Keratinocyte (primary cell): ENCODE measurements around the gene KLHL2. TPM values are rescaled to one million over a fixed set of nuclear protein-coding genes. Genes with fewer than 3 reads are reported as not detected.

Experiments
- DNase-seq: peaks from one replicate; pipeline ENCODE4 v3.0.0-alpha.2; 2011; ENCODE audit warnings: low read depth, missing footprints, low spot score
- FAIRE-seq: peaks from 2 replicates; lab custom pipeline; 2011; peaks lifted over from hg19 to GRCh38; lab: Jason Lieb, UNC
- H2AFZ ChIP-seq: 2 replicates; pipeline ENCODE4 v1.6.0; 2012; ENCODE audit warnings: low read length, control low read depth, inconsistent platforms; ENCODE audit not compliant: control insufficient read depth
- H3K27ac ChIP-seq: 2 replicates; pipeline ENCODE4 v1.5.1; 2011; ENCODE audit warnings: low read length; ENCODE audit not compliant: control insufficient read depth, insufficient read depth
- H3K27me3 ChIP-seq: 3 replicates; pipeline ENCODE4 v1.6.0; 2011; ENCODE audit warnings: low read length; ENCODE audit not compliant: control insufficient read depth, insufficient read depth; ENCODE audit errors: extremely low read depth
- H3K36me3 ChIP-seq, 2 experiments: 2 replicates in 1 of 2; 3 replicates in 1 of 2; pipeline ENCODE4 v1.5.1; 2011; ENCODE audit warnings: low read length in 2 of 2, mild to moderate bottlenecking in 1 of 2; ENCODE audit not compliant: control insufficient read depth in 2 of 2, insufficient read depth in 2 of 2; ENCODE audit errors: extremely low read depth in 1 of 2
- H3K4me1 ChIP-seq: 3 replicates; pipeline ENCODE4 v1.5.1; 2011; ENCODE audit warnings: low read length; ENCODE audit not compliant: control insufficient read depth, insufficient read depth; ENCODE audit errors: extremely low read depth
- H3K4me2 ChIP-seq: 3 replicates; pipeline ENCODE4 v1.6.0; 2011; ENCODE audit warnings: low read depth, low read length; ENCODE audit not compliant: control insufficient read depth, insufficient read depth; ENCODE audit errors: extremely low read depth
- H3K4me3 ChIP-seq, 3 experiments: fragments of 200-600 bp in 1 of 3; sonication (generic) in 1 of 3; 2 replicates in 2 of 3; 3 replicates in 1 of 3; pipeline ENCODE4 v1.5.1; 2011 to 2016; ENCODE audit warnings: low read length in 3 of 3, mild to moderate bottlenecking in 3 of 3, control low read depth in 2 of 3, inconsistent platforms in 1 of 3, low read depth in 1 of 3, mixed read lengths in 1 of 3, mixed run types in 1 of 3, moderate library complexity in 1 of 3; ENCODE audit not compliant: control insufficient read depth in 2 of 3, insufficient read depth in 2 of 3; ENCODE audit errors: extremely low read depth in 1 of 3
- H3K79me2 ChIP-seq: 2 replicates; pipeline ENCODE4 v1.6.0; 2012; ENCODE audit warnings: low read length; ENCODE audit not compliant: control insufficient read depth, insufficient read depth
- H3K9ac ChIP-seq: 3 replicates; pipeline ENCODE4 v1.6.0; 2011; ENCODE audit warnings: low read length; ENCODE audit not compliant: control insufficient read depth, insufficient read depth; ENCODE audit errors: extremely low read depth
- H3K9me1 ChIP-seq: 3 replicates; pipeline ENCODE4 v1.6.0; 2011; ENCODE audit warnings: low read length; ENCODE audit not compliant: control insufficient read depth, insufficient read depth; ENCODE audit errors: extremely low read depth
- H3K9me3 ChIP-seq: 2 replicates; pipeline ENCODE4 v1.5.1; 2012; ENCODE audit warnings: low read depth, low read length; ENCODE audit not compliant: control insufficient read depth
- H4K20me1 ChIP-seq: 3 replicates; pipeline ENCODE4 v1.6.0; 2011; ENCODE audit warnings: low read length; ENCODE audit not compliant: control insufficient read depth, insufficient read depth; ENCODE audit errors: extremely low read depth
- EZH2 ChIP-seq: IDR thresholded peaks from one replicate; pipeline ENCODE4 v1.6.1; 2012; ENCODE audit warnings: inconsistent platforms, mild to moderate bottlenecking, low read length, moderate library complexity
- dilution Hi-C: fragments of 300-500 bp; cut with MboI; formaldehyde crosslinking; loops from one replicate; pipeline ENCODE4 v1.7.0; 2020; ENCODE audit warnings: low sequenced_read_pairs; ENCODE audit not compliant: extremely low pct_ligation_motif_present
- polyA minus RNA-seq, 3 experiments: library from RNA; depleted of rRNA, polyadenylated mRNA; stranded (reverse); fragments of >200 nt; gene quantifications; 1 replicate in 1 of 3; 2 replicates in 1 of 3; 3 replicates in 1 of 3; pipeline ENCODE4 v1.2.3, GENCODE V29; 2011
- polyA plus RNA-seq, 5 experiments: library from polyadenylated mRNA; depleted of rRNA in 3 of 5; stranded (reverse) in 3 of 5; stranded (forward) in 1 of 5; unstranded in 1 of 5; fragments of >200 nt; gene quantifications; 1 replicate in 1 of 5; 2 replicates in 3 of 5; 3 replicates in 1 of 5; pipeline versions ENCODE4 v1.2.1 to v1.2.3, GENCODE V29; 2011 to 2012; ENCODE audit warnings: missing spikeins in 2 of 5, low read depth in 1 of 5, low replicate concordance in 1 of 5
- TF ChIP-seq, protein P1 (sequence below), 3 experiments: IDR thresholded peaks in 1 of 3; conservative IDR thresholded peaks in 1 of 3; optimal IDR thresholded peaks in 1 of 3; 2 replicates in 2 of 3; 3 replicates in 1 of 3; pipeline versions ENCODE3 to v1.5.1; 2011; ENCODE audit warnings: low read length in 3 of 3, mild to moderate bottlenecking in 3 of 3, moderate library complexity in 2 of 3, control low read depth in 1 of 3, inconsistent platforms in 1 of 3; ENCODE audit not compliant: insufficient read depth in 2 of 3; ENCODE audit errors: extremely low read depth in 1 of 3

The KLHL2 gene, protein sequence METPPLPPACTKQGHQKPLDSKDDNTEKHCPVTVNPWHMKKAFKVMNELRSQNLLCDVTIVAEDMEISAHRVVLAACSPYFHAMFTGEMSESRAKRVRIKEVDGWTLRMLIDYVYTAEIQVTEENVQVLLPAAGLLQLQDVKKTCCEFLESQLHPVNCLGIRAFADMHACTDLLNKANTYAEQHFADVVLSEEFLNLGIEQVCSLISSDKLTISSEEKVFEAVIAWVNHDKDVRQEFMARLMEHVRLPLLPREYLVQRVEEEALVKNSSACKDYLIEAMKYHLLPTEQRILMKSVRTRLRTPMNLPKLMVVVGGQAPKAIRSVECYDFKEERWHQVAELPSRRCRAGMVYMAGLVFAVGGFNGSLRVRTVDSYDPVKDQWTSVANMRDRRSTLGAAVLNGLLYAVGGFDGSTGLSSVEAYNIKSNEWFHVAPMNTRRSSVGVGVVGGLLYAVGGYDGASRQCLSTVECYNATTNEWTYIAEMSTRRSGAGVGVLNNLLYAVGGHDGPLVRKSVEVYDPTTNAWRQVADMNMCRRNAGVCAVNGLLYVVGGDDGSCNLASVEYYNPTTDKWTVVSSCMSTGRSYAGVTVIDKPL
- 10.2 to 18.5 TPM (median 10.7 TPM) in 3 replicates for polyA plus RNA-seq
- 25.5 TPM for polyA plus RNA-seq (2011; ENCODE audit: low read depth)
- 9.3 and 15.5 TPM in 2 replicates for polyA plus RNA-seq (2011; cell fraction: cytosol; rRNA removed)
- 14.0 and 18.0 TPM in 2 replicates for polyA plus RNA-seq (2011; cell fraction: nucleus; rRNA removed)
- polyA plus RNA-seq (2012; ENCODE audit: low replicate concordance) = 10.0 and 15.7 TPM in 2 replicates
- 2.8 to 13.3 TPM (median 8.2 TPM) in 3 replicates for polyA minus RNA-seq
- 5.4 TPM for polyA minus RNA-seq (2011; cell fraction: cytosol; rRNA and poly(A)+ RNA removed)
- polyA minus RNA-seq (2011; cell fraction: nucleus; rRNA and poly(A)+ RNA removed) = 3.4 and 9.7 TPM in 2 replicates

DNA sequence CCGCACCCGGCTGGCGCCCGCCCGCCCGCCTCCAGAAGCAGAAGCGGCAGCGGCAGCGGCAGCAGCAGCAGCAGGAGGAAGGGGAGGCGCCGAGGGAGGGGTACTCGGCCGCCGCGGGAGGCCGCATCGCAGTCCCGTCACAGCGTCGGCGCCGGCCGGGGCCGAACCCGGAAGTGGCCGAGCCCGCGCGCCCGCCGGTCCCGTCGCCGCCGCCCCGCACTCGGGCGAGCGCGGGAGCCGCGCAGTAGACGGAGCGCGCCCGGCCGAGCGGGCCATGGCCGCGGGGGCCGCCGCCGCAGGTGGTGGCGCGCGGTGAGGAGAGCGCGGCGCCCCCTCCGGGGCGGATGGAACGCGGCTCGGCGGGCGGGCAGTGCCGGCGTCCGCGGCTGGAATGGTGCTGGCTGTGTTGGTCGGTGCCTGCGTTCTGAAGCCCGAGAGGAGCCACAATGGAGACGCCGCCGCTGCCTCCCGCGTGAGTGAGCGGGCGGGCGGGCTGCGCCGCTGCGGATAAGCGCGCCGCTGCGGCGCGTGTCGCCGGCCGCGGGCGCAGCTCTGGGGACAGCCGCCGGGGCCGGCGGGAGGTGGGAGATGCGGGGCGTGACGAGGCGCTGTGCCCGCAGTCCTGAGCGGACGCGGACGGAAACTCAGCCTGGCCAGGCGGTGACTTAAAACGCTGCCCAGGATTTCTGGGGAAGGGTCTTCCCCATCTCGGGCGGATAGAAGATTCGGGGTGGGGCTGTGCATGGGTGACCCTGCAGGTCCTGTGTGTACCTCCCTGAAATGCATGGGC, at the start of gene KLHL2:
KLHL2 (plus strand) TSS at position 131 of the 790 bp plus-strand sequence; CDS start at position 447, 316 bp downstream.
- DNase-seq (no peak), FAIRE-seq (no peak)
- Histone ChIP-seq H4K20me1 (no peaks in the 10 kb centered on the region), H3K27me3 (no peaks in the 10 kb centered on the region), H3K36me3 (no peaks in the 10 kb centered on the region), H3K4me1 (peaks cover 46% of the 10 kb centered on the region), H3K4me2 (peak within 1 kb of the TSS; percentile 84), H3K9me3 (no peaks in the 10 kb centered on the region), H3K27ac (peak within 1 kb of the TSS; percentile 13), H3K9me1 (no peaks in the 10 kb centered on the region), H2AFZ (peak within 1 kb of the TSS; percentile 44), H3K9ac (peak within 1 kb of the TSS; percentile 71), H3K79me2 (peaks cover 34% of the 10 kb centered on the region), H3K4me3 (peak within 1 kb of the TSS; percentile 81 to 93 (median 85))
- TF ChIP-seq, protein P1, sequence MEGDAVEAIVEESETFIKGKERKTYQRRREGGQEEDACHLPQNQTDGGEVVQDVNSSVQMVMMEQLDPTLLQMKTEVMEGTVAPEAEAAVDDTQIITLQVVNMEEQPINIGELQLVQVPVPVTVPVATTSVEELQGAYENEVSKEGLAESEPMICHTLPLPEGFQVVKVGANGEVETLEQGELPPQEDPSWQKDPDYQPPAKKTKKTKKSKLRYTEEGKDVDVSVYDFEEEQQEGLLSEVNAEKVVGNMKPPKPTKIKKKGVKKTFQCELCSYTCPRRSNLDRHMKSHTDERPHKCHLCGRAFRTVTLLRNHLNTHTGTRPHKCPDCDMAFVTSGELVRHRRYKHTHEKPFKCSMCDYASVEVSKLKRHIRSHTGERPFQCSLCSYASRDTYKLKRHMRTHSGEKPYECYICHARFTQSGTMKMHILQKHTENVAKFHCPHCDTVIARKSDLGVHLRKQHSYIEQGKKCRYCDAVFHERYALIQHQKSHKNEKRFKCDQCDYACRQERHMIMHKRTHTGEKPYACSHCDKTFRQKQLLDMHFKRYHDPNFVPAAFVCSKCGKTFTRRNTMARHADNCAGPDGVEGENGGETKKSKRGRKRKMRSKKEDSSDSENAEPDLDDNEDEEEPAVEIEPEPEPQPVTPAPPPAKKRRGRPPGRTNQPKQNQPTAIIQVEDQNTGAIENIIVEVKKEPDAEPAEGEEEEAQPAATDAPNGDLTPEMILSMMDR (optimal IDR thresholded peaks at IDR 0.05 in 1 of 3, IDR thresholded peaks at IDR 0.05 in 1 of 3, conservative IDR thresholded peaks at IDR 0.05 in 1 of 3; ENCODE audit: extremely low read depth in 1 of 3, insufficient read depth in 2 of 3, low read length in 3 of 3) = peak in 1 of 3 experiments; percentile 12
- TF ChIP-seq EZH2 = no peak
- dilution Hi-C loops = no loop called here

DNA sequence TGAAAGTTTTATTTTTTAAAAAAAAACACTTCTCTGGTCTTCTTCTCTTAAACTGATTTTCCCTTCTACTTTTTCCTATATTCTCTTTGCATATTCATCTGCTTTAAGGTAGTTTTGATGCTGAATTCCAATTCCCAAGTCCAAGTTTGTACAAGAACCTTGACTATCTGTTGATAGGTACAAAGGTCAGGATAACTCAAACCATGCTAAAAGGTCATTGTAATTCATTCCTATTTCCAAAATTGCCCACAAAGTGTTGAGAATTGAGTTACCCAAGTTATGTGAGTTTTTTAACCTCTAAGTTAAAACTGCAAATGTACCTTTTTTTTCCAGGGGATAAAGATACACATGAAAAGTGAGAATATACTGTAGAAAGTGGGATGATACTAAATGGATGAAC, 48.6 kb upstream of the KLHL2 start:
- no peaks in the 10 kb centered on the region for H3K27me3 ChIP-seq
- H3K9me1 ChIP-seq = no peaks in the 10 kb centered on the region
- no peaks in the 10 kb centered on the region for H3K79me2 ChIP-seq
- dilution Hi-C loops = no loop called here
- no peak overlapping the region for H2AFZ ChIP-seq
- no peaks in the 10 kb centered on the region for H3K9me3 ChIP-seq
- no peak overlapping the region for H3K4me2 ChIP-seq
- no peaks in the 10 kb centered on the region for H3K4me1 ChIP-seq
- no peak overlapping the region for H3K27ac ChIP-seq
- H3K36me3 ChIP-seq = no peaks in the 10 kb centered on the region
- no peak for TF ChIP-seq EZH2
- TF ChIP-seq, protein P1 (optimal IDR thresholded peaks at IDR 0.05 in 1 of 3, IDR thresholded peaks at IDR 0.05 in 1 of 3, conservative IDR thresholded peaks at IDR 0.05 in 1 of 3; ENCODE audit: extremely low read depth in 1 of 3, insufficient read depth in 2 of 3, low read length in 3 of 3) = no peak
- no peak for FAIRE-seq
- no peak overlapping the region for H3K9ac ChIP-seq
- DNase-seq = no peak
- H3K4me3 ChIP-seq = no peak overlapping the region
- H4K20me1 ChIP-seq = no peaks in the 10 kb centered on the region
